Sciatic nerve (tissue), 2 donors: Measurements from ENCODE around the gene ZFAND6. TPM values are rescaled to one million over a fixed set of nuclear protein-coding genes. Genes with fewer than 3 reads are reported as not detected.
"Not testable (repeated sequence)": the region's sequence is repeated elsewhere in the genome, so short reads cannot be mapped to it uniquely, and the experiment has no call there.

Experiments
- ATAC-seq: fragments of 200-7000 bp; cut with Tn5 transposase; one replicate; pipeline ENCODE4 v1.9.1; 2020; ENCODE audit warnings: mild to moderate bottlenecking, moderate library complexity
- DNase-seq: peaks from one replicate; pipeline ENCODE4 v3.0.0-alpha.2; 2020; ENCODE audit warnings: low spot score
- intact Hi-C: fragments of 100-400 bp; cut with DNase I; formaldehyde crosslinking; loops from one replicate; pipeline ENCODE4 v1.14.2; 2022
- total RNA-seq: library from RNA; stranded (reverse); fragmentation: NEBNext Ultra II Directional; extraction: Animal tissue kit (Norgen Biotek cat#: 25700); gene quantifications from one replicate; pipeline ENCODE4 v1.2.1, GENCODE V29; 2021
- donor health status: DM: no; HTN: no; CAD: no.
- donor health status: DM: no; HTN: no; CAD: no.

Gene ZFAND6
- total RNA-seq, 1 donor from 2014 or later, result 85.3 TPM

DNA sequence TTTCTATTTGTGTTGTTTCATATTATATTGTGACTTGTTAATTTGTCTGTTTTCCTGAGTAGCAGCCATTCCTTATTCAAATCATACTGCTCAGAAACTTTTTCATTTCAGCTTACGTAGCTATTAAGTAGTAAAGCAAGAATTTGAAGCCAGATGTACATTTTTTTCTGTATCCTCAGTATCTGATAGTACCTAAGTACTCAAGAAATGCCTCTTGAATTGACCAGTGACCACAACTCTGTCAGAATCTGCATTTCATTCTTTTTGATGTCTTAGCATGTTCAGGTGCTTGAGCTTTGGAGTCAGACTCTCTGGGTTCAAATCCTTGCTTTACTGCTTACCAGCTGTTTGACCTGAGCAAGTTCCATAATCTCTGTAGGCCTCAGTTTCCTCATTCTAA is 30.6 kb downstream of the ZFAND6 start:
- ATAC-seq (no peak), DNase-seq (no peak)
- intact Hi-C loops, result no loop called here

GRCh38 chr15:80090879-80091503 is 31.5 kb downstream of the ZFAND6 start:
- ATAC-seq, result no peak

DNA sequence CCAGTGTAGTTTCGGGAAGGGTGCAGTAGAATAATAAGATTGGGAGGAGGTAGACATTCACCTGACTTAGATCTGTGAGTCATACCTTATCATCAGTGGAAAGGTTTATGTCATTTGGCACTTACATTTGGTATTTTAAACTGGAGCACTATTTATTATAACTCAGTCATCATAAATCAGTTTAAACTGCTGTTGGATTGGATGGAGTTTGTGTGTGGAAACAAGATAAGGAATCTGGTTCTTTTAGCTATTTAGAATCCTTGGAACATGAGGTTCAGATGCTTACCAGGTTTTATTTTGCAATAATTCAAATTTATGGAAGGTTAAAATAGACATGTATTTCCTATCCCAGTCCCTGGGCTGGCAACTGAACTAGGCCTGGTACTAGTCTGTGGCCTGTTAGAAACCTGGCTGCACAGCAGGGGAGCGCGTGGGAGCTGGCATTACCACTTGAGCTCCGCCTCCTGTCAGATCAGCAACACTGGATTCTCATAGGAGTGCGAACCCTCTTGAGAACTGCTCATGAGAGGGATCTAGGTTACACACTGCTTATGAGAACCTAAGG is 34.5 kb downstream of the ZFAND6 start:
- intact Hi-C loops, result no loop called here
- ATAC-seq (no peak), DNase-seq (no peak)

More at GRCh38 chr15:80090879-80091503, 31.5 kb downstream of the ZFAND6 start:
- no peak for DNase-seq
- intact Hi-C loops, result no loop called here

GRCh38 chr15:80095511-80095910 is 36.0 kb downstream of the ZFAND6 start:
- DNase-seq (no peak), ATAC-seq (no peak)
- intact Hi-C loops, result no loop called here

GRCh38 chr15:80095969-80096368 is 36.5 kb downstream of the ZFAND6 start:
- DNase-seq, result no peak
- intact Hi-C loops, result no loop called here
- no peak for ATAC-seq

GRCh38 chr15:80098341-80098740 is 38.9 kb downstream of the ZFAND6 start:
- DNase-seq (no peak), ATAC-seq (no peak)
- intact Hi-C loops, result no loop called here

DNA sequence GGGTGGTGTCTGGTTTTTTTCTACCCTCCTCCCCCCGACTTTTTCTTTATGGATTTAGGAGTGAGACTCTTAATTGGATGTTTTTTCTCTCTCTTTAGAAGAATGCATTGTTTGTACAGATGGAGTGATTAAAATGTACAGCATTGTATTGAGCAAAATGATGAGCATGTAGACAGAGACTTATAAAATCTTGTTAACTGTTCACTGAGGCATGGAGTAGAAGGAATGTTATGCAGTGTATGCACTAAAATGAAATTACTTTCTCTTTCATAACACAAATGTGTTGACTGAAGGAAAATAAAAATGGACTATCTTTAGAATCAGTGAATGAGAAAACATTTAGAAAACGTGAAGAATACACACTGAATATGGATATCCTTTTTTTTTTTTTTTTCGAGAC is 39.8 kb downstream of the ZFAND6 start:
- ATAC-seq (no peak), DNase-seq (no peak)
- intact Hi-C loops, result no loop called here

DNA sequence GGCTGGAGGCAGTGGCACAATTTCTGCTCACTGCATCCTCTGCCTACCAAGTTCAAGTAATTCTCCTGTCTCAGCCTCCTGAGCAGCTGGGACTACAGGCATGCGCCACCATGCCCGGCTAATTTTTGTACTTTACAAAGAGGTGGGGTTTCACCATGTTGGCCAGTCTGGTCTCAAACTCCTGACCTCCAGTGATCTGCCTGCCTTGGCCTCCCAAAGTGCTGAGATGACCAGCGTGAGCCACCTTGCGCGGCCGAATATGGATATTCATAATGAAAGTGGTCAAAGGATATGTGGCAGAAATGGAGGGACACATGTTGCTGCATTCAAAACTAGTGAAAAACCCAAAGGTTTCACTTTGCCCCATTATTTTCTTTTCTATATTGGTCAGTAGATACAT is 40.2 kb downstream of the ZFAND6 start:
- intact Hi-C loops, ATAC-seq, DNase-seq: not testable (repeated sequence)

DNA sequence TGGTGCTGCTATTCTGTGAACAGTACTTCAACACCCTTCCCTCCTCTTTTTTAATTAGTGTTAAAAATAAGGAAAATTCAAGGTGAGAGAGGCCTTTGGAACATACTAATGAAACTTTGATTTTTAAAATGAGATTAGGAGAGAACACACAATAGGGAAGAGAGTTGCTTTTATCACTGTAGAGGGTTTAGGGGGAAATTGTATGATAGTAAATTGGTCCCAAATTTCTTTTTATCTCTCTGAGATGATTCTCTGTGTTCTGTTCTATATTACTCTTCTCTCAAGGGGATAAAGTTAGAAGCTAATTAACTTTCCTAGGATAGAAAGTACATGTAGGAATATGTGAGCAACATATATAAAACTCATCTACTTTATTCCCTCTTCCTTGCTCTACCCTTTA is 40.8 kb downstream of the ZFAND6 start:
- intact Hi-C loops, result no loop called here
- ATAC-seq (no peak), DNase-seq (no peak)

DNA sequence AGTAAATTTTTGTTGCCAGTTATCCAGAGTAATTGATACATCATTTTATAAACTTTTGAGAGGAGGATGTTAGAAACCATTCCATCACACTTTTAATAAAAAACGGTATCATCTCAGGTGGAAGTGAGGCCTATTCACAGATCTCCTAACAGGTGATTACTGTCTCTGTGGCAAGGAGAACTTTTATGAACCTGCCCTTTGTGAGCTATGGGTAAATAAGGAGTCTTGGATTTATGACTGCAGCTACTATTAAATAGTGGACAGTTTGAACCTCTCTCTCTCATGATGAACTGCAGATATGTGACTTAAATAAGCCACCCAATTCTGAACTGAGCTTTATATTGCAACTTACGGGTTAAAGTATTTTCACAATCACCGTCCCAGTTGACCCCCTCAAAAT is 45.7 kb downstream of the ZFAND6 start:
- intact Hi-C loops, result no loop called here
- ATAC-seq (no peak), DNase-seq (no peak)

- no peak for DNase-seq
- no peak for ATAC-seq
- intact Hi-C loops, result no loop called here
Measured at GRCh38 chr15:80105595-80105994, 46.1 kb downstream of the ZFAND6 start.

GRCh38 chr15:80106051-80106450 is 46.6 kb downstream of the ZFAND6 start:
- intact Hi-C loops, result no loop called here
- ATAC-seq (no peak), DNase-seq (no peak)

- intact Hi-C loops, result no loop called here
- no peak for DNase-seq
- ATAC-seq, result no peak
Measured at GRCh38 chr15:80107204-80107603, 47.7 kb downstream of the ZFAND6 start.

GRCh38 chr15:80107774-80108173 is 48.3 kb downstream of the ZFAND6 start:
- ATAC-seq (no peak), DNase-seq (no peak)
- intact Hi-C loops, result no loop called here

DNA sequence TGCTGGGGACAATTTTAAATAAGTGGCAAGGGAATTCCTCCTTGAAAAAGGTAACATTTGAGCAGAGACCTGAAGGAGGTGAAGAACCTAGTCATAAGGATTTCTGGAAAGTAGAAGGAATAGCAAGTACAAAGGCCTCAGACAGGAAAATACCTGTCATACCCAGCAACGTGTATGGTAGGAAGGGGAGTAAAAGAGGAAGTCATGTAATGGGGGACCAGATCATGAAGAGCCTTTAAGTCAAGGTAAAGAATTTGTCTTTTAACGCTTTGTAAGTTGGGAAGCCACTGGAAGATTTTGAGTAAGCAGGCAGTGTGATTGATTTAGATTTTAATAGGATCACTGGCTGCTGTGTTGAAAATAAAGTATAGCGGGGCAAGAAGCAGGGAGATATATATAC is 49.9 kb downstream of the ZFAND6 start:
- intact Hi-C loops, result no loop called here
- ATAC-seq (no peak), DNase-seq (no peak)

- ATAC-seq (no peak), DNase-seq (no peak)
- intact Hi-C loops, result no loop called here
Measured at GRCh38 chr15:80110920-80111319, 51.4 kb downstream of the ZFAND6 start.

DNA sequence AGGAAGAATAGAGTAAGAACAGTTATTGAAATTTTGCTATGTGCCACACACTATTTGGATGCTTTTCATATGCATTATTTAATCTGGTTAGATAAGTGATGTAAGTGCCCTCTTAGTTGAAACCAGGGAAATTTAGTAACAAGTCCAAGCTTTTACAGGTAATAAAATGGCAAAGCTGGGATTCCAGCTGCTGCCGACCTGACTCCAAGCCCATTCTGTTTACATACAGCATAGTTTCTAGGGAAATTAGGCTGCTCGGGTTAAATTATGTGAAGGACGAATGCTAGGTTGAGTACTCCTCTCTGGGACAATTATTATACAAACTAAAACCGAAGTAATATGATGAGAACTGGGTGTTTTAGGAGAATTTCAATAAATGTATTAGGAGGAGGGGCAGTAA is 54.6 kb downstream of the ZFAND6 start:
- intact Hi-C loops, result no loop called here
- ATAC-seq, result no peak

GRCh38 chr15:80115021-80115420 is 55.5 kb downstream of the ZFAND6 start:
- ATAC-seq (no peak), DNase-seq (no peak)
- intact Hi-C loops, result no loop called here

More for the DNA sequence above, 54.6 kb downstream of the ZFAND6 start:
- no peak for DNase-seq

GRCh38 chr15:80118956-80119355 is 59.5 kb downstream of the ZFAND6 start:
- ATAC-seq (no peak), DNase-seq (no peak)
- intact Hi-C loops, result no loop called here

DNA sequence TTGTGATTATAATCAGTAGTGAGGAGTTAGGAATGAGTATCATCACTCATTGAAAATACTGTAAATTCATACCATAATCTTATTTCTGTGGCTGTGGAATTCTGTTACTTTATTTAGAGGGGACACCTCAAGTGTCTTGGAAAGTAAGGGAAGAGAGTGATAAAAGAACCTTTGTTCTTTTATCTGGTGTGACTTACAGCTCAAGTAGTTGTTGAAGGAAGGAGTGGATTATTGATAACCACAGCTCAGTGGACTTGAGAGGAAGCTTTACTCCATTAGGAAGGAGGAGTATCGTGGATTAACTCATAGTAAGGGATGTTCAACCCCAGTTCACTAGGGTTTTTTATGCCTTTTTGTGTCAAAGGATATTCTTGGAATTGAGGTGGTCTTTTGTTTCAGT is 61.2 kb downstream of the ZFAND6 start:
- ATAC-seq, result no peak
- DNase-seq, result no peak
- intact Hi-C loops, result no loop called here

DNA sequence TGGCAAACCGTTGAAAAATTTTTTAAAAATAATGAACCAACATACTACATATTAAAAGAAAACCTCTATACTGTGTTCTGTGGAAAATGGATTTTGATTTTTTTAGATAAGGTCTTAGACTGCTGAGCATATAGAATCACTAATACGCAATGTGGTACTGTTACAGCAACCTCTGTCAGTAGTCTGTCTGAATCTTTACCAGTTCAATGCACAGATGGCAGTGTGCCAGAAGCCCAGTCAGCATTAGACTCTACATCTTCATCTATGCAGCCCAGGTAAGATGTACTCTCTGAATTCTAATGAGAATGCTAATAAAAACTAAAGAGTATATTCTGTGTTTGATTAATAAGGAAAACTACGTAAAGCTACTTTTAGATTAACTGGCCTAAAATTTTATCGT is 62.1 kb downstream of the ZFAND6 start:
- intact Hi-C loops, result no loop called here
- DNase-seq (no peak), ATAC-seq (no peak)
